GM12873 (cell line): ENCODE data around the gene TREML1.

Experiments
- TF ChIP-seq, protein P1 (sequence below): IDR thresholded peaks from 2 replicates; pipeline ENCODE4 v1.5.1; 2012; ENCODE audit warnings: low read depth, mild to moderate bottlenecking, moderate library complexity, low read length, control low read depth; ENCODE audit not compliant: insufficient read depth; ENCODE audit errors: missing control alignments

Gene TREML1

GRCh38 chr6:41163419-41163717 lies 9.2 kb upstream of the TREML1 start:
- TF ChIP-seq, protein P1, sequence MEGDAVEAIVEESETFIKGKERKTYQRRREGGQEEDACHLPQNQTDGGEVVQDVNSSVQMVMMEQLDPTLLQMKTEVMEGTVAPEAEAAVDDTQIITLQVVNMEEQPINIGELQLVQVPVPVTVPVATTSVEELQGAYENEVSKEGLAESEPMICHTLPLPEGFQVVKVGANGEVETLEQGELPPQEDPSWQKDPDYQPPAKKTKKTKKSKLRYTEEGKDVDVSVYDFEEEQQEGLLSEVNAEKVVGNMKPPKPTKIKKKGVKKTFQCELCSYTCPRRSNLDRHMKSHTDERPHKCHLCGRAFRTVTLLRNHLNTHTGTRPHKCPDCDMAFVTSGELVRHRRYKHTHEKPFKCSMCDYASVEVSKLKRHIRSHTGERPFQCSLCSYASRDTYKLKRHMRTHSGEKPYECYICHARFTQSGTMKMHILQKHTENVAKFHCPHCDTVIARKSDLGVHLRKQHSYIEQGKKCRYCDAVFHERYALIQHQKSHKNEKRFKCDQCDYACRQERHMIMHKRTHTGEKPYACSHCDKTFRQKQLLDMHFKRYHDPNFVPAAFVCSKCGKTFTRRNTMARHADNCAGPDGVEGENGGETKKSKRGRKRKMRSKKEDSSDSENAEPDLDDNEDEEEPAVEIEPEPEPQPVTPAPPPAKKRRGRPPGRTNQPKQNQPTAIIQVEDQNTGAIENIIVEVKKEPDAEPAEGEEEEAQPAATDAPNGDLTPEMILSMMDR, result no peak

DNA sequence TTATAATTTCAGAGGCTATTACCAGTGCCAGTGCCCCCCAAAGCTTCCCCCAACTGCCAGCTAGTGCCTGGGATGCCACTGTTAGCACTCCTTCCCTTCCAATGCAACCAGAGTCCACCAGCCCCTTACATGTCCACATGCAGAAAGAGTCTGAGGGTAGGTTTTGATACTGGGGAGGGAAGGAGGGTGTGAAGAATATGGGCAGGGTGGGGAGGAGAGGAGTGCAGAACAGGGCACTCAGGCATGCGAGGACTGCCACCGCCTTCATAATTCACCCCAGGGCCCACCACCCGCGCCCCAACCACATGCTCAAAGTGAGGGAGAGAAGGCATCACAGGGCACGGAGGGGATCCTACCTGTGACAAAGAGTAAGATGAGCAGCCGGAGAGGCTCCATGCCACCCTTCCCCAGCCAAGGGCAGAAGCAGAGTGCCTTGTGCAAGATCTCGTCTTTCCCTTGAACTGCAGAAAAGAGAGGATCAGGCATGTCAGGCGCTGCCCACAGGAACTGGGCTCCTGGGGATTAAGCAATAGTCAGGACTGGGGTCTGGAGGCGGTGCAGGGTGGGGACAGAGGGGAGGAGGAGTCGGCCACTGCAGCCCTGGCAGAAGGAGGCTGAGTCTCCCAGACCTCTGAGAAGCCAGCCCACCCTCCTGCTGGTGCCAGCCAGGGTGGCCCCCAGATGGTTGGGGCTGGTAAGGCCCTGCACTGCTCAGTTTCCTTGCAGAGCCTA lies 8.7 kb upstream of the TREML1 start, which contains the start of gene TREM2:
TREM2 (minus strand) TSS at position 430 of the 732 bp plus-strand sequence; CDS start at position 396, 34 bp downstream.
- TF ChIP-seq, protein P1, result no peak

GRCh38 chr6:41161851-41162552 lies 7.9 kb upstream of the TREML1 start:
- TF ChIP-seq, protein P1, result no peak

DNA sequence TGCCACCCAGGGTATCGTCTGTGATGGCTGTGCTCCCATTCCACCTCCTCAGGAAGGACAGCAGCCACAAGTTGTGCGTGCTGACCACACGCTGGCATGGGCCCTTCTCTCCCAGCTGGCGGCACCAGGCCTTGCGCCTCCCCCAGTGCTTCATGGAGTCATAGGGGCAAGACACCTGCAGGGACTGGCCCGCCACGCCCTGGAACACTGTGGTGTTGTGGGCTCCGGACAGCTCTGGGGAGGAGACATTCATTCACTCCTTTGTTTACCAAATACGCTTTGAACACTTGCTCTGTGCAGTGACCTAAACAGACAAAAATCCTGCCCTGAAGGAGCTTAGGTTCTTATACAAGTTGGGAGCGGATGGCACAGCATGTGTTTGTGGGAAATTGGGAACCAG lies 7.2 kb upstream of the TREML1 start:
- TF ChIP-seq, protein P1, result no peak

DNA sequence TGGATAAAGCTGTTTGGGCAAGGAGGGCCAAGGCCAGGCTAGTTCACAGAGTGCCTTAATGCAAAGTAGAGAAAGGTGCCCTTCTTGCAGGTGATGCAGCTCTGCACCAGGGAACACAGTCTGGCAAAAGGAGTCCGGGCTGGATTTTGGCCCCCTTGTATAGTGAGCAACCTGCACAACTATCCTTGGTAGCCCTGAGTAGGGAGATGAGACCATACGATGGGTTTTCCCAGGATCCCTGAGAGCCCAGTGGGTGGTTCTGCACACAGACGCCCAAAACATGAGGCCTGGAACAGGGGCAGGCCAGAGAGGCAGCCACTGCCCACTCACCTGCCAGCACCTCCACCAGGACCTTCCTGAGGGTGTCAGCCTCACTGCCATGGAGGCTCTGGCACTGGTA lies 6.8 kb upstream of the TREML1 start:
- TF ChIP-seq, protein P1, result no peak

- TF ChIP-seq, protein P1, result no peak
These were observed 5.4 kb upstream of the TREML1 start for GRCh38 chr6:41159415-41160082.

DNA sequence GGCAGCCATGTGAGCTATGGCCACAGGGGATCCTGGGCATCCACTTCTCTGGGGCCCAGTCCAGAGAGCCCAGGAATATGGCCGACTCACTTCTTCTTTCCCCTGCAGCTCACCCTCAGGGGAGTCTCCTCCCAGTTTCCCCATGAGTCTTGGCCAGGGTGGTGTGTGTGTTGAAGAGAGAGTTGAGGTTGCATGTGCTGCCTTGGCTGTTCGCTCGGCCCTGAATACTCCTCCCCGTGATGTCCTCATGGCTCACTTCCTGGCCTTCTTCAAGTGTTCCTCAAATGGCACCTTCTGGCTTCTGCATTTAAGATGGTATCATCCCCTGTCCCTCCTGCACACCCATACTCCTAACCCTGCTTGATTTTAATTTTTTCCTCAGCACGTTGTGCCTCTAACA lies 3.2 kb upstream of the TREML1 start:
- TF ChIP-seq, protein P1, result no peak
